Measurements from ENCODE around the gene NAT9.

Gene NAT9

GRCh38 chr17:74739227-74739831 lies 36.8 kb downstream of the NAT9 start:
- H3K4me3 ChIP-seq (ENCODE audit: low read depth, low read length), result no peak overlapping the region
- no peaks in the 10 kb centered on the region for H3K9me3 ChIP-seq (ENCODE audit: control insufficient read depth, insufficient read depth, low read depth, low read length)
- CTCF ChIA-PET, result interaction anchor here (0.6 to 1.6 kb wide), 4 partner anchors 10 to 280 kb away, joined by 3 to 6 read pairs (median 5); no protein-coding TSS in a partner anchor
- H3K4me1 ChIP-seq (ENCODE audit: control insufficient read depth, insufficient read depth, low read length), result peaks cover 2% of the 10 kb centered on the region; the same call in 1 of the 2 replicates
- POLR2A ChIA-PET, result interaction anchor here (0.7 kb wide), 1 partner anchor 140 kb away, joined by 4 read pairs; no protein-coding TSS in a partner anchor
- no peaks in the 10 kb centered on the region for H3K36me3 ChIP-seq (ENCODE audit: control insufficient read depth in 2 of 2, insufficient read depth in 1 of 2, low read length in 2 of 2)
- no peak for TF ChIP-seq SETDB1 (IDR thresholded peaks at IDR 0.05; ENCODE audit: insufficient read length, low read length)
- no peak for TF ChIP-seq PRDM1 (tag by site-specific recombination; IDR thresholded peaks at IDR 0.05)
- TF ChIP-seq ZNF830 (tag by site-specific recombination; IDR thresholded peaks at IDR 0.05; ENCODE audit: low read depth), result no peak
- no peak for TF ChIP-seq ZNF341 (tag by site-specific recombination; IDR thresholded peaks at IDR 0.05; ENCODE audit: low read depth)
- TF ChIP-seq ZNF112 (tag by site-specific recombination; IDR thresholded peaks at IDR 0.05), result no peak
- 0 out of 2 replicates have a peak, but pooled peaks have one; percentile 31 for TF ChIP-seq KLF9 (tag by site-specific recombination; IDR thresholded peaks at IDR 0.05; ENCODE audit: low read depth)
- no peak for TF ChIP-seq MYNN (tag by site-specific recombination; IDR thresholded peaks at IDR 0.05; ENCODE audit: borderline replicate concordance)
- no peak for TF ChIP-seq ZBTB48 (tag by site-specific recombination; IDR thresholded peaks at IDR 0.05)
- TF ChIP-seq FEZF1 (tag by site-specific recombination; IDR thresholded peaks at IDR 0.05), result no peak
- no peak overlapping the region for H3K27ac ChIP-seq (ENCODE audit: extremely low read depth, low read depth, low read length)

GRCh38 chr17:74738051-74738996 lies 37.8 kb downstream of the NAT9 start:
- no peak overlapping the region for H3K27ac ChIP-seq (ENCODE audit: extremely low read depth, low read depth, low read length)
- ChIA-PET POLR2A (interaction anchor here (0.9 kb wide), 1 partner anchor 124 kb away, joined by 3 read pairs; no protein-coding TSS in a partner anchor), CTCF (interaction anchor here (0.6 to 3.7 kb wide), 13 partner anchors 8 to 171 kb away, joined by 3 to 64 read pairs (median 5); partner anchors contain the start of genes CD300H and NAT9)
- H3K9me3 ChIP-seq (ENCODE audit: control insufficient read depth, insufficient read depth, low read depth, low read length), result no peaks in the 10 kb centered on the region
- peaks cover 2% of the 10 kb centered on the region; the same call in 1 of the 2 replicates for H3K4me1 ChIP-seq (ENCODE audit: control insufficient read depth, insufficient read depth, low read length)
- no peaks in the 10 kb centered on the region for H3K36me3 ChIP-seq (ENCODE audit: control insufficient read depth in 2 of 2, insufficient read depth in 1 of 2, low read length in 2 of 2)
- H3K4me3 ChIP-seq (ENCODE audit: low read depth, low read length), result no peak overlapping the region
- TF ChIP-seq ZNF239 (tag by site-specific recombination; IDR thresholded peaks at IDR 0.05) (no peak), ZNF223 (tag by site-specific recombination; IDR thresholded peaks at IDR 0.05) (no peak), ZNF645 (tag by site-specific recombination; IDR thresholded peaks at IDR 0.05) (no peak), SP7 (tag by site-specific recombination; IDR thresholded peaks at IDR 0.05) (no peak), ZFHX2 (tag by site-specific recombination; conservative IDR thresholded peaks at IDR 0.05) (peak; percentile 36; the same call in 1 of the 2 replicates), ZNF777 (tag by site-specific recombination; IDR thresholded peaks at IDR 0.05; ENCODE audit: borderline replicate concordance) (no peak), ZBTB1 (tag by site-specific recombination; IDR thresholded peaks at IDR 0.05) (no peak), PRDM2 (tag by site-specific recombination; IDR thresholded peaks at IDR 0.05; ENCODE audit: borderline replicate concordance) (no peak), ZNF341 (tag by site-specific recombination; IDR thresholded peaks at IDR 0.05; ENCODE audit: low read depth) (no peak), ZNF449 (tag by site-specific recombination; IDR thresholded peaks at IDR 0.05) (no peak), ZNF2 (tag by site-specific recombination; IDR thresholded peaks at IDR 0.05) (no peak), ZNF548 (tag by site-specific recombination; IDR thresholded peaks at IDR 0.05) (no peak), BCL11B (tag by site-specific recombination; IDR thresholded peaks at IDR 0.05; ENCODE audit: low read depth) (no peak), KLF17 (tag by site-specific recombination; IDR thresholded peaks at IDR 0.05) (peak; percentile 72; the same call in 1 of the 2 replicates)
